ENCODE results near the gene ADRA2A. TPM values are rescaled to one million over a fixed set of nuclear protein-coding genes. Genes with fewer than 3 reads are reported as not detected.

ADRA2A gene
- total RNA-seq, 3 donors from 2014 or later, result 7.8 to 18.4 (median 14.9) TPM

GRCh38 chr10:111102359-111102837 is 25.6 kb downstream of the ADRA2A start:
- no peak overlapping the region for H3K4me3 ChIP-seq
- H3K27ac ChIP-seq, result peak overlapping the region in 1 of 2 donors; percentile 0
- no peaks in the 10 kb centered on the region for H3K4me1 ChIP-seq
- intact Hi-C loops (cut with DNase I; ENCODE audit: low total_unique reads), result no loop called here
- DNase-seq (ENCODE audit: low spot score in 2 of 2), result no peak
- no peak for TF ChIP-seq POLR2AphosphoS5 (IDR thresholded peaks at IDR 0.05)
- TF ChIP-seq CTCF (IDR thresholded peaks at IDR 0.05), result no peak
- no peak for TF ChIP-seq POLR2A (IDR thresholded peaks at IDR 0.05)
- H3K36me3 ChIP-seq, result no peaks in the 10 kb centered on the region
- H3K9me3 ChIP-seq, result no peaks in the 10 kb centered on the region
- H3K27me3 ChIP-seq, result no peaks in the 10 kb centered on the region

GRCh38 chr10:111103196-111103840 is 26.5 kb downstream of the ADRA2A start:
- Histone ChIP-seq H3K4me3 (no peak overlapping the region), H3K36me3 (no peaks in the 10 kb centered on the region), H3K9me3 (no peaks in the 10 kb centered on the region), H3K4me1 (no peaks in the 10 kb centered on the region), H3K27ac (no peak overlapping the region), H3K27me3 (no peaks in the 10 kb centered on the region)
- TF ChIP-seq POLR2AphosphoS5 (IDR thresholded peaks at IDR 0.05) (no peak), CTCF (IDR thresholded peaks at IDR 0.05) (no peak), POLR2A (IDR thresholded peaks at IDR 0.05) (no peak)
- intact Hi-C loops (cut with DNase I; ENCODE audit: low total_unique reads), result no loop called here
- DNase-seq (ENCODE audit: low spot score in 2 of 2), result no peak

DNA sequence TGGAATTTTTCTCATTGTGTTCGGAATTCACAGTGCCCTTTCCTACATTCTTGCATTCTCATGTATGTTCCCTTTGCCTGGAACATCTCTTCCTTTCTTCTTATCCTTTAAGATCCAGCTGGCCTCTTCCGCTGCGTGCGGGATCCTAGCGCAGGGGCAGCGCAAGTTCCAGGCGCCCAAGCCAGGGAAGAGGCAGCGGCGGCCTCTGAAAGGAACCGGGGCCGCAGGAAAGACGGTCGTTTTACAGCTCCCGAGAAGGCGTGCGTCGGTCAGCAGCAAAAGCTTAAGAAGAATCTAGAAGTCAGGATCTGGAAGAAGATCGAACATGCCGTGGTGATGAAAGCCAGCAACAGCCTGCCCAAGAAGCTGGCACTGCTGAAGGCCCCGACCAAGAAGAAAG is 28.0 kb downstream of the ADRA2A start:
- intact Hi-C loops (cut with DNase I; ENCODE audit: low total_unique reads), result no loop called here
- no peaks in the 10 kb centered on the region for H3K4me1 ChIP-seq
- H3K27me3 ChIP-seq, result no peaks in the 10 kb centered on the region
- no peak for TF ChIP-seq CTCF (IDR thresholded peaks at IDR 0.05)
- TF ChIP-seq POLR2AphosphoS5 (IDR thresholded peaks at IDR 0.05), result no peak
- no peak for TF ChIP-seq POLR2A (IDR thresholded peaks at IDR 0.05)
- no peak overlapping the region for H3K27ac ChIP-seq
- no peak overlapping the region for H3K4me3 ChIP-seq
- H3K9me3 ChIP-seq, result no peaks in the 10 kb centered on the region
- DNase-seq (ENCODE audit: low spot score in 2 of 2), result no peak
- H3K36me3 ChIP-seq, result no peaks in the 10 kb centered on the region

- Histone ChIP-seq H3K4me1 (no peaks in the 10 kb centered on the region), H3K36me3 (no peaks in the 10 kb centered on the region), H3K27ac (no peak overlapping the region), H3K4me3 (no peak overlapping the region), H3K9me3 (no peaks in the 10 kb centered on the region), H3K27me3 (no peaks in the 10 kb centered on the region)
- intact Hi-C loops (cut with DNase I; ENCODE audit: low total_unique reads), result no loop called here
- no peak for DNase-seq (ENCODE audit: low spot score in 2 of 2)
- TF ChIP-seq POLR2A (IDR thresholded peaks at IDR 0.05) (no peak), POLR2AphosphoS5 (IDR thresholded peaks at IDR 0.05) (no peak), CTCF (IDR thresholded peaks at IDR 0.05) (no peak)
These were observed 29.3 kb downstream of the ADRA2A start for GRCh38 chr10:111106081-111106480.

DNA sequence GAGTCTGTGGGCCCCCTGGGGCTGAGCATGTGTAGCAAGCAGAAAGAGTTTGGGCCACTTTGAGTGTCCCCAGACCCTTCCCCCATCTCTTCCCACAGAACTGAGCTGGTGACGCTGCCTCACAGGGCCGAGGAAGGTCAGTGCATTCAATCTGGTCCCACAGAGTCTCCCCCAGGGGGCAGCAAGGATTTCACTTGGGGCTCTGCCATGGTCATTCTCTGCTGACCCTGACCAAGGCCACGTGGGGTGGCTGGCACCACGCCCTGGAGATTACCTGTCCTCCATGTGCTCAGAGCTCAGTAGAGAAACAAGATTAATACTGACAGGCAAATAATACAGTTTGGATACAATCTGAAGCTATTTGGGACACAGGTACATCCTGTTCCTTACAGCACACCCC is 30.2 kb downstream of the ADRA2A start:
- no peak overlapping the region for H3K4me3 ChIP-seq
- H3K4me1 ChIP-seq, result no peaks in the 10 kb centered on the region
- TF ChIP-seq POLR2AphosphoS5 (IDR thresholded peaks at IDR 0.05), result no peak
- no peak for TF ChIP-seq POLR2A (IDR thresholded peaks at IDR 0.05)
- no peak for TF ChIP-seq CTCF (IDR thresholded peaks at IDR 0.05)
- no peaks in the 10 kb centered on the region for H3K36me3 ChIP-seq
- no peaks in the 10 kb centered on the region for H3K27me3 ChIP-seq
- H3K27ac ChIP-seq, result peak overlapping the region in 1 of 2 donors; percentile 34
- intact Hi-C loops (cut with DNase I; ENCODE audit: low total_unique reads), result no loop called here
- no peaks in the 10 kb centered on the region for H3K9me3 ChIP-seq
- DNase-seq (ENCODE audit: low spot score in 2 of 2), result peak in 1 of 2 donors; percentile 61
